Measurements from ENCODE around the gene SEC22B. TPM values are rescaled to one million over a fixed set of nuclear protein-coding genes. Genes with fewer than 3 reads are reported as not detected.
"Not testable (repeated sequence)": the region's sequence is repeated elsewhere in the genome, so short reads cannot be mapped to it uniquely, and the experiment has no call there.

SEC22B gene
- total RNA-seq, 1 donor from 2014 or later, result 21.8 TPM

DNA sequence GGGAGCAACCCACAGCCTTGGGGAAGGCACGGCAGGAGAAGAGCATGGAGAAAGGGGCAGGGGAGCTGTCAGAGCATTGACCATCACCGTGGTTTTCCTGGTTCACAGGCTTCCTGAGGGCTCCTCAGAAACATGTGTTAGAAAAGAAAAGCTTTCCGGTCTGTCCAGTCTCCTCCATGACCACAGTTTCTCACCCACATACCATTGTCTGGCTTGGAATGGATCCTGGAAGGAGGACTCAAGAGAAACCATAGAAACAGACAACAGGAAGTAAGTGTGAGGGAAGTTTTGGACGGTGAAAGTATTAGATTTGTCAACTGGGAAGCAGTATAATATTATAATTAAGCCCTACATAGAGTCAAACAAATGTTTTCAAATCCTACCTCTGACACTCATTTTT is 55.8 kb downstream of the SEC22B start:
- H3K27me3 Mint-ChIP-seq (ENCODE audit: low read depth); H3K9me3 Mint-ChIP-seq; H3K36me3 Mint-ChIP-seq (ENCODE audit: low read depth); H3K4me3 Mint-ChIP-seq (ENCODE audit: low read depth); intact Hi-C loops (cut with micrococcal nuclease); H3K27ac Mint-ChIP-seq; DNase-seq (ENCODE audit: low spot score): not testable (repeated sequence)
- H3K4me1 Mint-ChIP-seq (ENCODE audit: low read depth), result peaks cover 19% of the 10 kb centered on the region

DNA sequence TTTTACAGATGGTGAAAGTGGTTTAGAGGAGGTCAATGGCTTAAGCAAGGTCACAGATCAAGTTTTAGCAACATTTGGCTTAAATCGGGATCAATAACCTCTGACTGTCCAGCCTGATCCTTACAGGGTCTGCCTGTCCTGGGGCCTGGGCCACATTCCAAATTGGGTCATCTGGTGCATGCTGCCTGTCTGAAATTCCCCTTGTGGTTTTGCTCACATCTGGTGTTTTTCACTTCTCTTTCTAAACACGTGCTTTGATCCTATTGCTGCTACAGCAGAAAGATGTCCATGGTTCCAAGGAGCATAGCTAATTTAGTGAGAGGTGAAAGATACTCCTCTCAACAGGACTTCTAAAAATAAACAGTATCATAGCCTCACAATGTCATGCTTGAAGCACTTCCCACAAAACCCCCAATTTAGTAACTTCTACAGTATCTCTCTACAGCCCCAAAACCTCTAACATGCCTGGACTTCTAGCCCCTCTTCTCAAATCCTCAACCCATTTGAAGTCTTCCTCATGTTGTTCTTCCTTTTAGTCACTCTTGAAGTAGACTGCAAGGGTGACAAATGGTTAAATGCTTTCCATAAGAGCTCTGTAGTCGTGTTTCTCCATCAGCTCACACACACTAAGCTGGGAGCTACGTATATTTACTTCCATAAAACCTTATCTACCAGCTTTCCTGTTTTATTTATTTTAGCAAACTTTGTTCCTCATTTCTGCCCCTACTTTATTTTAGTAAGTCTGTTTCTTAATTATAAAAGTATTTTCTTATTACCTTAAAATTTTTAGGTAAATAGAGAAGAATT is 58.7 kb downstream of the SEC22B start:
- H3K9me3 Mint-ChIP-seq; H3K4me1 Mint-ChIP-seq (ENCODE audit: low read depth); H3K27me3 Mint-ChIP-seq (ENCODE audit: low read depth); intact Hi-C loops (cut with micrococcal nuclease); H3K4me3 Mint-ChIP-seq (ENCODE audit: low read depth); DNase-seq (ENCODE audit: low spot score); H3K36me3 Mint-ChIP-seq (ENCODE audit: low read depth); H3K27ac Mint-ChIP-seq: not testable (repeated sequence)

- H3K4me1 Mint-ChIP-seq (ENCODE audit: low read depth); intact Hi-C loops (cut with micrococcal nuclease); H3K4me3 Mint-ChIP-seq (ENCODE audit: low read depth): not testable (repeated sequence)
Observed at GRCh38 chr1:120116094-120116493, 60.2 kb downstream of the SEC22B start.

GRCh38 chr1:120113134-120113533 is 63.2 kb downstream of the SEC22B start:
- H3K4me3 Mint-ChIP-seq (ENCODE audit: low read depth); H3K27ac Mint-ChIP-seq; H3K4me1 Mint-ChIP-seq (ENCODE audit: low read depth); H3K9me3 Mint-ChIP-seq; DNase-seq (ENCODE audit: low spot score); H3K27me3 Mint-ChIP-seq (ENCODE audit: low read depth); H3K36me3 Mint-ChIP-seq (ENCODE audit: low read depth); intact Hi-C loops (cut with micrococcal nuclease): not testable (repeated sequence)

More at GRCh38 chr1:120116094-120116493, 60.2 kb downstream of the SEC22B start:
- DNase-seq (ENCODE audit: low spot score); H3K9me3 Mint-ChIP-seq; H3K27me3 Mint-ChIP-seq (ENCODE audit: low read depth); H3K27ac Mint-ChIP-seq; H3K36me3 Mint-ChIP-seq (ENCODE audit: low read depth): not testable (repeated sequence)

GRCh38 chr1:120112212-120112611 is 64.1 kb downstream of the SEC22B start:
- intact Hi-C loops (cut with micrococcal nuclease); H3K27ac Mint-ChIP-seq; H3K4me1 Mint-ChIP-seq (ENCODE audit: low read depth); H3K4me3 Mint-ChIP-seq (ENCODE audit: low read depth); H3K27me3 Mint-ChIP-seq (ENCODE audit: low read depth); H3K36me3 Mint-ChIP-seq (ENCODE audit: low read depth); H3K9me3 Mint-ChIP-seq; DNase-seq (ENCODE audit: low spot score): not testable (repeated sequence)

DNA sequence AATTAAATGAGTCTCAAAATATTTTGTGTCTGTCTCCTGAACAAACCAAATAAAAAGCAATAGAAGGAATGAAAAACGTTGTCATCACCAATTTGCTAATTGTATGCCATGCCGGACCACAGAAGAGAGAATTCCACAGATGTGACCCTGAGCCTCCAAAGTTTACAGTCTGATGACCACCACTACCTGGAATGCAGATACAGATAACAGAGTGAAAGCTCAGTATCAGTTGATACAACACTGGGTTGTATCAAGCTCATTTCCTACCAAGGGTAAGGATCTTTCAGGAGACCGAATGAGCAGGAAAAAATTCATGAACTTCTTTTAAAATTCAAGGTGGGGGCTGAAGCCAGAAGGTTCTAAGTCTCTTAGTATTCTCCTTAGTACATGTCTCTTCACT is 64.5 kb downstream of the SEC22B start:
- H3K36me3 Mint-ChIP-seq (ENCODE audit: low read depth); H3K9me3 Mint-ChIP-seq; intact Hi-C loops (cut with micrococcal nuclease); H3K27ac Mint-ChIP-seq; H3K4me3 Mint-ChIP-seq (ENCODE audit: low read depth); DNase-seq (ENCODE audit: low spot score); H3K27me3 Mint-ChIP-seq (ENCODE audit: low read depth); H3K4me1 Mint-ChIP-seq (ENCODE audit: low read depth): not testable (repeated sequence)

- H3K4me1 Mint-ChIP-seq (ENCODE audit: low read depth); H3K36me3 Mint-ChIP-seq (ENCODE audit: low read depth); intact Hi-C loops (cut with micrococcal nuclease); DNase-seq (ENCODE audit: low spot score); H3K9me3 Mint-ChIP-seq; H3K4me3 Mint-ChIP-seq (ENCODE audit: low read depth); H3K27me3 Mint-ChIP-seq (ENCODE audit: low read depth); H3K27ac Mint-ChIP-seq: not testable (repeated sequence)
Observed at GRCh38 chr1:120111008-120111407, 65.3 kb downstream of the SEC22B start.

DNA sequence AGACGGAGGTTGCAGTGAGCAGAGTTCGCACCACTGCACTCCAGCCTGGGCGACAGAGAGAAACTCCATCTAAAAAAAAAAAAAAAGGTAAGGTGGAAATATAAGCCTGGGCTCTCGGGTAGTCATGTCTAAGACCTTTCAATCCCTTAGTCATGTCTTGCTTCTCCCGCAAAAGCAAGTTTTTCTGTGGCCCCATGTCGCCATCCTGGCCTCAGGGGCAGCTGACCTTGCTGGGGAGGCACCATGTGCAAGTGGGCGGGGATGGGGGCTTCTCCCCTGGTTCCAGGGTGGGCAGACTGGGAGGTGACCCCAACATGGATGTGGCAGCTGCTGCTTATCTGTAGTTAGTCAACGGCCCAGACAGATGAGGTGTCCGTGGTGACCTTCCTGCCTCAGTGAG is 66.7 kb downstream of the SEC22B start:
- H3K36me3 Mint-ChIP-seq (ENCODE audit: low read depth); H3K9me3 Mint-ChIP-seq; H3K27me3 Mint-ChIP-seq (ENCODE audit: low read depth); H3K27ac Mint-ChIP-seq; H3K4me3 Mint-ChIP-seq (ENCODE audit: low read depth); DNase-seq (ENCODE audit: low spot score); intact Hi-C loops (cut with micrococcal nuclease): not testable (repeated sequence)
- H3K4me1 Mint-ChIP-seq (ENCODE audit: low read depth), result peaks cover 15% of the 10 kb centered on the region

DNA sequence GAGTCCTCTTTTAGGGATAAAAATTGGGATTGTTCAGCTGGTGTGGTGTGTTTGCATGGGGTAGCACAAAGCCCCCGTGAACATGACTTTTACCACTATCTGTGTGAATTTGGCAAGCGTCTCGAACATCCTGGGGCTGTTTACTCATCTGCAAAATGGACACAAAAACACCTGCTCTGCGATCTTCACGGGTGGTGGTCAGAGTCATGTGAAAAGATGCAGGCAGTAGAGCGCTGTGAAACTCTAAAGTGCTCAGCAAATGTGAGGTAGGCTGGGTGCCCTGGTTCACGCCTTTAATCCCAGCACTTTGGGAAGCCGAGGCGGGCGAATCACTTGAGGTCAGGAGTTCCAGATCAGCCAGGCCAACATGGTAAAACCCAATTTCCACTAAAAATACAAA is 67.1 kb downstream of the SEC22B start:
- intact Hi-C loops (cut with micrococcal nuclease); H3K36me3 Mint-ChIP-seq (ENCODE audit: low read depth); DNase-seq (ENCODE audit: low spot score); H3K27me3 Mint-ChIP-seq (ENCODE audit: low read depth); H3K4me3 Mint-ChIP-seq (ENCODE audit: low read depth); H3K27ac Mint-ChIP-seq; H3K9me3 Mint-ChIP-seq: not testable (repeated sequence)
- H3K4me1 Mint-ChIP-seq (ENCODE audit: low read depth), result peaks cover 15% of the 10 kb centered on the region

GRCh38 chr1:120105288-120105687 is 71.0 kb downstream of the SEC22B start:
- H3K9me3 Mint-ChIP-seq; H3K4me3 Mint-ChIP-seq (ENCODE audit: low read depth); intact Hi-C loops (cut with micrococcal nuclease); H3K36me3 Mint-ChIP-seq (ENCODE audit: low read depth); H3K27me3 Mint-ChIP-seq (ENCODE audit: low read depth); DNase-seq (ENCODE audit: low spot score); H3K27ac Mint-ChIP-seq: not testable (repeated sequence)
- H3K4me1 Mint-ChIP-seq (ENCODE audit: low read depth), result peaks cover 10% of the 10 kb centered on the region

GRCh38 chr1:120103768-120104167 is 72.6 kb downstream of the SEC22B start:
- peaks cover 14% of the 10 kb centered on the region for H3K4me1 Mint-ChIP-seq (ENCODE audit: low read depth)
- H3K27me3 Mint-ChIP-seq (ENCODE audit: low read depth); intact Hi-C loops (cut with micrococcal nuclease); H3K27ac Mint-ChIP-seq; H3K36me3 Mint-ChIP-seq (ENCODE audit: low read depth); DNase-seq (ENCODE audit: low spot score); H3K4me3 Mint-ChIP-seq (ENCODE audit: low read depth); H3K9me3 Mint-ChIP-seq: not testable (repeated sequence)

- peaks cover 14% of the 10 kb centered on the region for H3K4me1 Mint-ChIP-seq (ENCODE audit: low read depth)
- H3K36me3 Mint-ChIP-seq (ENCODE audit: low read depth); DNase-seq (ENCODE audit: low spot score); H3K27me3 Mint-ChIP-seq (ENCODE audit: low read depth); H3K4me3 Mint-ChIP-seq (ENCODE audit: low read depth); H3K27ac Mint-ChIP-seq; H3K9me3 Mint-ChIP-seq; intact Hi-C loops (cut with micrococcal nuclease): not testable (repeated sequence)
Observed at GRCh38 chr1:120101593-120101992, 74.7 kb downstream of the SEC22B start.
